GM13977 (cell line): Measurements from ENCODE around the gene CHKB.
"Not testable (repeated sequence)": the region's sequence is repeated elsewhere in the genome, so short reads cannot be mapped to it uniquely, and the experiment has no call there.

Experiments used
- DNase-seq: peaks from one replicate; pipeline ENCODE4 v3.0.0; 2012; ENCODE audit warnings: low spot score
- CTCF ChIP-seq: IDR thresholded peaks from 2 replicates; pipeline ENCODE4 v1.5.1; 2012; ENCODE audit warnings: mild to moderate bottlenecking, control low read depth; ENCODE audit not compliant: insufficient read depth; ENCODE audit errors: extremely low read depth, missing control alignments
- in situ Hi-C: fragments of 300-500 bp; cut with MboI; formaldehyde crosslinking; loops from one replicate; pipeline ENCODE4 v1.12.0; 2022; ENCODE audit warnings: low sequenced_read_pairs, low pct_unique_long_range_greater_than_20kb, mixed read lengths, inconsistent platforms; ENCODE audit not compliant: unreplicated experiment

CHKB gene

GRCh38 chr22:50535113-50535512, 47.5 kb downstream of the CHKB start:
- TF ChIP-seq CTCF, result no peak
- in situ Hi-C loops, result no loop called here
- DNase-seq, result no peak

- in situ Hi-C loops, DNase-seq: not testable (repeated sequence)
Measured at GRCh38 chr22:50533856-50534711, 48.6 kb downstream of the CHKB start.

DNA sequence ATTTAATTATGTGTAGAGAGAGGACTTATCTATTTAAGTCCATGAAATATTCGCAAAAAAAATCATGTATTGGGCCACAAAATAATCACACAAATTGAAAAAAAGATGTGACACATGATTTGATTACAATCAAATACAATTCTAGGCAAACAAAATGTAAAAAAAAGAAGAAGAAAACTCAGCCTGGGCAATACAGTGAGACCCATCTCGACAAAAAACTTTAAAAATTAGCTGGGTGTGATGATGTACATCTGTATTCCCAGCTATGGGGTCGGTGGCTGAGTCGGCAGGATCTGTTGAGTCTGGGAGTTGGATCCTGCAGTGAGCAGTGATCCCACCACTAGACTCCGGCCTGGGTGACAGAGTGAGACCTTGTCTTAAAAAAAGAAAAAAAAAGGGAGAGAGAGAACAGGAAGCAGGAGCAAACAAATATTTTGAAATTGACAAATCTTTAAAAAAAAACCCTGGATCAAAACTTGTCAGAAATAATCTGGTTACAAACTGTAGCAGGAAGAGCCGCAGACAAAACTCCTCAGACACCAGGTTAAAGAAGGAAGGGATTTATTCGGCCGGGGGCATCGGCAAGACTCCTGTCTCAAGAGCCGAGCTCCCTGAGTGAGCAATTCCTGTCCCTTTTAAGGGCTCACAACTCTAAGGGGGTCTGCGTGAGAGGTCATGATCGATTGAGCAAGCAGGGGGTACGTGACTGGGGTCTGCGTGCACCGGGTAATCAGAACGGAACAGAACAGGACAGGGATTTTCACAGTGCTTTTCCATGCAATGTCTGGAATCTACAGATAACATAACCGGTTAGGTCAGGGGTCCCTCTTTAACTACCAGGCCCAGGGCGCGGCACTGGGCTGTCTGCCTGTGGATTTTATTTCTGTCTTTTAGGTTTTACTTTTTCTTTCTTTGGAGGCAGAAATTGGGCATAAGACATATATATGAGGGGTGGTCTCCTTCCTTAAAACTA, 49.5 kb downstream of the CHKB start:
- no peak for DNase-seq
- in situ Hi-C loops, result no loop called here
- TF ChIP-seq CTCF, result no peak

GRCh38 chr22:50531962-50532674, 50.5 kb downstream of the CHKB start:
- TF ChIP-seq CTCF, result peak; percentile 23
- DNase-seq, result no peak
- in situ Hi-C loops, result no loop called here

DNA sequence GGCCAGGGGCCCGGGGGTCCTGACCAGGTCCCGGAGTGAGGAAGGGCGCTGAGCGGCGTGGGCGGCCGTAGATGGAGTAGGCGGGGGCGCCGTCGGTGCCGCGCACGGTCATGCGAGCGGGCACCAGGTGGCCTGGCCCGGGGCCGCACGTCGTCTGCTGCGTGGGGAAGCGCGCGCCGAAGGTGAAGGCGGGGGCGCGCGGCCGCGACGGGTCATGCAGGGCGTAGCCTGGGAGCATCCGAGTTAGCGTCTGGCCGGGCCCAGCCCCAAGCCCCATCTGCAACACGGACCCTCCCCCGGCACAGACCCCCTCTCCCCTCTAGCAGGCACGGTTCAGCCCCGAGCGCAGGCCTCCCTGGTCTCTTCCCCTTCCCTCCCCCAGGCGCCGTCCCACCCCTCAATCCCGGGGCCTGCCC, 51.1 kb downstream of the CHKB start:
- no peak for TF ChIP-seq CTCF
- DNase-seq, result peak; percentile 83
- in situ Hi-C loops, result no loop called here

DNA sequence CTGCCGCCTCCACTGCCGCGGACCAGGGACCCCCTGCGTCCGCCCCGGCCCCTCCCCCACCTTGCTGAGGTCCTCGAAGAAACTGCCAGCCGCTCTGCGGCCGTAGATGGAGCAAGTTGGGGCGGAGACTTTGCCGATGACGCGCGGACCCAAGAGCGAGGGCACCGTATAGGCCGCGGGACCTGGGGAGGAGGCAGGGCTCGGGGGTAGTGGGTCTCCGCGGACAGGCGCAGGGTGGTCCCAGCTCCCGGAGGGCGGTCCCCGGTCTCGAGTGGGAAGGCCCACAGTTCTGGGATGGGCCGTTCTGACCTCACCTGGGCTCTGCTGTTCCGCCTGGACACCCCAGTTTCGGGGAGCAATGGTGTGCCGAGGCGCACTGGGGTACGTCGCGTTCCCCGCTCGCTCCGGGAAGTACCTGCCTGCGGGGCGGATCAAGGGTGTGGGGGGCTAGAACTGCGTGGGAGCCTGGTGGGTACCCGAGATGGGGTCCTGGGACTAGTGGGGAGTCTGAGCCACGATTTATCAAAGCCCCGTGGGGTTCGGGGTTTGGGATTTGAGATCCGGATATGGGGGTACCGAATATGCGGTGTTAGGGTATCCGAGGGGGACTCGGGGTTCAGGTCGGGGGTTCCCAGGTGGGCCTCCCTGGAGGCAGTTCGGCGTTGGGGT, 51.6 kb downstream of the CHKB start:
- DNase-seq, result peak; percentile 89
- TF ChIP-seq CTCF, result no peak
- in situ Hi-C loops, result no loop called here
